ENCODE results near the gene PRODH2.

The PRODH2 gene

DNA sequence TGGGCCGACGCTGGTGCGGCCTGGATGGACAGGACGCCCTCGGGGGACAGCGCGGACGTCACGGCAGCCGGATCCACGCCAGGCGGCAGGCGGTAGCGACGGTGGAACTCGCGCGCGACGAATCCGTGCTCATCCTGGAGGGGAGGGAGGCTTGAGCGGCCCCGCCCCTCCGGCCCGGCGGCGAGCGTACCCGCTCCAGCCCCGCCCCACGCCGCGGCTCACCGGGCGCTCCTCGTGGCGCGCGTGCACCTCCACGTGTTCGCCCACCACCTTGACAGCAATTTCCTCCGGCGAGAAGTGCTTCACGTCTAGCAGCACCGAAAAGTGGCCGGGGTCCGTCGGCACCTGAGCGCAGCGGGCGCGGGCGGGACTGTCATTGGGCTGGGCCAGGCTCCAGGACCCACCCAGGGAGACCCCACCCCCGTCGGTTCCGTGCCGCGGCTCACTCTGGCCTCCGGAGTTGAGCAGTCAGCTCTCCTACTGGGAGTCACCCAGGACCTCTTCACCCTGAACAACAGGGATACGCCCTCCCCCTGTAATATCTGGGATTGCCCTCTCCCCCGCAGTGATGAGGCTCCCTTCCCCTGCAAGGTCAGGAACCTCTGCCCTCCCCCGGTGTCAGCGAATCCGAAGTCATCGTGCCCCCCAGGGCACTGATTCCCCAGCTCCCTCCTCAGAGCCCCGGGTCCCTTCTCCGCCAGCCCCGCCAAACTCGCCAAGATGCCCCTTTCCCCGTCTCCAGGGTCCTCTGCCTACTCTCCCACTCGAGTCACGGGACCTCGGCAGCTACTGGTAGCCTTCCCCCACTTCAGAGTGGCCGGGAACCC lies 56.9 kb downstream of the PRODH2 start:
- DNase-seq: no peak

DNA sequence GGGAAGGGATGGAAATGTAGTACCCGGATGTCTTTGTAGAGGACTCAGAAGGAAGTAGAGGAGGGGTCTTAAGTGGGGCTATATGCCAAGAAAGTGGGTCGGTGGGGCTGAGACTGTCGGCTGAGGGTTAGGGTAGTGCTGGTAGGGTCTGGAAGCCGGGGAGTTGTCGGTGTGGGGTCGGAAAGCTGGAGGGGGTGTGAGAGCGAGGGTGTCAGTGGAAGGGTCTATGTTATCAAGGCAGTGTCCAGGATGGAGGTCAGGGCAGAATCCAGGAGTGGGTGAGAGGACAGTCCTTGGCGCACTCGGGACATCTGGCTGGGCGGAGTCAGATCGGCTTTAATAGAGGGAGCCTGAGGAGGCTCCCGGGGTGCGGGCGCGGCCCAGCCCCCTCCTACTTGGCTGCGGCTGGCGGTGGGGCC lies 57.5 kb downstream of the PRODH2 start:
- DNase-seq: no peak

GRCh38 chr19:35754370-35755130 lies 58.1 kb downstream of the PRODH2 start:
- DNase-seq: no peak

GRCh38 chr19:35753634-35754369 lies 58.8 kb downstream of the PRODH2 start:
- DNase-seq: no peak

DNA sequence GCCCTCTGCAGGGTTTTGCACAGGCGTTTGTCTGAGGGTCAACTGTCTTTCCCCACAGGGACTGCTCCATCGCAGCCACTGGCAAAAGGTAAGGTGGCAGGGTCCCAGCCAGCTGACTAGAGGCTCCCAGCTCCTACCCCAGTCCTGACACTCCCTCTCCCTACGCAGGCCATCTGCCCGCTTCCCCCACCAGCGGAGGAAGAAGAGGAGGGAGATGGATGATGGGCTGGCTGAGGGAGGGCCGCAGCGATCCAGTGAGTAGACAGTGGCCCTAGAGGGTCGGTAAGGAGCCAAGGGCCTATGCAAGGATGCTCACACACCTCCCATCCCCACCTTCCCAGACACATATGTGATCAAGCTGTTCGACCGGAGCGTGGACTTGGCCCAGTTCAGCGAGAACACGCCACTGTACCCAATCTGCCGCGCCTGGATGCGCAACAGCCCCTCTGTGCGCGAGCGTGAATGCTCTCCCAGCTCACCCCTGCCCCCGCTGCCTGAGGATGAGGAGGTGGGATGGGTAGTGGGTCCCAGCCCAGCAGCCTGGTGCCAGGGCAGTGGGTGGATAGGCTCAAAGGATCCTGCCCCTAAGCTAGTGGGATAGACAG lies 59.8 kb downstream of the PRODH2 start:
- no peak for DNase-seq

GRCh38 chr19:35751839-35752745 lies 60.6 kb downstream of the PRODH2 start:
- no peak for DNase-seq

DNA sequence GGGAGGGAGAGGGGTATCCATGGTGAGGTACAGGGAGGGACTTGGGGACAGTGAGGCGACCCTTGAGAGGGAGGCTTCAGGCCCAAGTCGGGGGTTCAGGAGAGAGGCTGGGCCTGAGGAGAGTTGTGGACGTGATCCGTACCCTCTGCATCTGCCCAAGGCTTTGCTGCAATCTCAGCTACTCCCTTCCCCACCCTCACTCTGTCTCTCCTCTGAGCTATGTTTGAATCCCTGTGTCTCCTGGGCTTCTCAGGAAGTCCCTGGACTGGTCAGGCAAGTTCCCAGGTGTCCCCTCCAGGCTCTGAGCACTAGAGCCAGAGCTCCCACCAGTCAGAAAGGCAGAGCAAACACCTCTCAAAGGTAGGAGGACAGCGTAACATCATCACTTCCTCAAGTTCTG lies 62.5 kb downstream of the PRODH2 start:
- no peak for DNase-seq

Data from NCI-H1930 (cell line).